G401.6 (cell line): Measurements from ENCODE around the gene CCL1.

ENCODE experiments used
- FAIRE-seq: peaks from 2 replicates; lab custom pipeline; 2012; peaks lifted over from hg19 to GRCh38; lab: Jason Lieb, UNC

Gene CCL1

GRCh38 chr17:34363183-34363661 lies at the start of gene CCL1:
CCL1 (minus strand) TSS chr17:34363233; CDS start chr17:34363161, 72 bp downstream.
- FAIRE-seq = no peak

DNA sequence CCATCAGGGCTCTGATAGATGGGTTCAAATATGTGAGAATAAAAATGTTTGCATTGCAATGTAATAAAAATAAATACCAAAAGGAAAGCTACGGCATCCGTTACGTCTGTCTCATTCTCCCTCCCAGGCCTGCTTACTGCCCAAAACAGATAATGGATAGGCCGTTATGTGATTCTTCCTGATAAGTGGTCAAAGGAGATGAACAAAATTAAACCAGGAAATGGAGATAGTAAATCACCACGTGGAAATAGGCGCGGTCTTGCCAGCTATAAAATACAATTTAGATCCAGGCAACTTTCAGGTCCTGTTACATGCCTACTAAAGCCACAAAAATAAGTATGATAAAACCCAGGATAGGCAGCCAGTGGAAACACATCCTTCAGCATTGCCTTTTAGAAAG lies 49.5 kb upstream of the CCL1 start:
- FAIRE-seq = no peak

- FAIRE-seq = no peak
Measured at GRCh38 chr17:34411646-34412421, 48.8 kb upstream of the CCL1 start.

GRCh38 chr17:34409352-34409751 lies 46.3 kb upstream of the CCL1 start:
- no peak for FAIRE-seq

DNA sequence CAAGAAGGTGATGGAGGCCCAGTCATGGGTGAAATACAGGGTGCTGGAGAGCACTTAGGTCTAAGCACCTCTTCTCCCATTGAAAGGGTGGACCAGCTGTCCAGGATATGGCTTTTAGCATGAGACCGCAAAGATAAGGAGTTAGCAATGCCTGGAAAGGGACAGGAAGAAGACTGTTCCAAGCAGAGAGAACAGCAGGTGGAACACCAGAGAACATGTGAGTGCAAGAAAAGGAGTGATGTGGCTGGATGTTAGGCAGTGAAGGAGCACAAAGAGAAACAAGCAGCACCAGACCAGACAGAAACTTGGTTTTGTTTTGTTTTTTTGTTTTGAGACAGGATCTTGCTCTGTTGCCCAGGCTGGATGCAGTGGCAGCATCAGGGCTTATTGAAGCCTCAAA lies 45.4 kb upstream of the CCL1 start:
- no peak for FAIRE-seq

DNA sequence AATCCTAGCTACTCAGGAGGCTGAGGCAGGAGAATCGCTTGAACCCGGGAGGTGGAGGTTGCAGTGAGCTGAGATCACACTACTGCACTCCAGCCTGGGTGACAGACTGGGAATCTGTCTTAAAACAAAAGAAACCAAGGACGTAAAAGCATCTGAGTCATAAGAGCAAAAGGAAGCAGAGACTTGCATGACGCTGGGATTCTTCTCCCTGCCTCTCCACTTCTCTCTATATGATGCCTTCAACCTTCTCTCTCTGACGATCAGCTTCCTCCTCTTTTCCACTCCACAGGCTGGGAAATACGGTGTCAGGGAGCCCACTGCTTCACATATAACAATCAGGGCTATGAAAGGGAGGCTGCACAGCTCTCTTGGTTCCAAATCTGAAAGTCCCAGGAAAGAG lies 43.2 kb upstream of the CCL1 start:
- no peak for FAIRE-seq

GRCh38 chr17:34403006-34403405 lies 40.0 kb upstream of the CCL1 start:
- no peak for FAIRE-seq

DNA sequence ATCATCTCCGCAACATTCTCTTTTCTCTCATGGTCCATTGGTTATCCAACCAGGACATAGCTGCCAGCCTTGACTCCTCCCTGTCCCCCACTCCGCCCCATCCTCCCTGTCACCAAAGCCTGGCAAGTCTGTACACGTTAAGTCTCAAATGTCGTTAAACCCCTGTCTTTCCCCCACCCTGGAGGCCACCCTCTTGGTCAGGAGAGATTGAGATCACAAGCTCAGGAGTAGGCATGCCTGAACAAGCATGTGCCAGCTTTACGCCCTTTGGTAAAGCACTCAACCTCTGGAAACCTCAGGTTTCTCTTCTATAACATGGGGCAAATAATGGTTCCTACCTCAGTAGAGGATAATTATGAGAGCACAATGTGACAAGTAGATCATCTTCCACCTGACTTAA lies 38.1 kb upstream of the CCL1 start:
- no peak for FAIRE-seq

GRCh38 chr17:34400301-34400931 lies 37.4 kb upstream of the CCL1 start:
- no peak for FAIRE-seq

GRCh38 chr17:34399725-34400124 lies 36.7 kb upstream of the CCL1 start:
- no peak for FAIRE-seq

DNA sequence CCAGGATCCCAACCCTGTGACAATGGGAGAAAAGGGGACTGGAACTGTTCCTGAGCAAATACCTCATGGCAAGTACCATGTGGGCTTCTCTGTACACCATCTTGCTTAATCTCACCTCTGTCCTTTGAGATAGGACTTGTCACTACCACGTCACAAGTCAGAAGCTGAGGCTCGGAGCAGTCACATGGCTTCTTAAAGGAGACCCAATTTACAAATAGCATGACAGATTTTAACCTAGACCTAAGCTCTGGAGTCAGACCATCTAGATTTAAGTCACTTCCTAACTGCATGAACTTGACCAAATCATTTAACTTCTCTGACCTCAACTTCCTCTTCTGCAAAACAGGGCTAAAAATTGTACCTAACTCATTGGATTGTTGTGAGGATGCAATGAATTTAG lies 36.0 kb upstream of the CCL1 start:
- no peak for FAIRE-seq

GRCh38 chr17:34397265-34397664 lies 34.2 kb upstream of the CCL1 start:
- FAIRE-seq = no peak

DNA sequence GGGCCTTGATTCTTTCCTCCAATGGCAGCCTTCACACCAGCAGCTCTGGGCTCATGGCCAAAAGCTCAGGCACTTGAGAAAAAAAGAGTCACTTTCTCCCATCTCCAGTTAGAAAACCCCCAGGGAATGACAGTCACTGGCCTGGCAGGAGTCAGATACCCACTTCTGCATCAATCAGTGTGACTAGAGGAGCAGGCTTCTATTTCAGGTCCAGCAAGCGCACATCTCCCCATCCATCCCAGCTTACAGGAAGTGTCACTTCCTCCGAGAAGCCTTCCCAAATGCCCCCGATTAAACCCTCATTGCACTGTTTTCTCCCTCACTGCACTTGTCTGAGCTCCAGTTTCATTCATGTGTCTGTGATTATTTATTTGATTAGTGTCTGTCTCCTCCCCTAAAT lies 30.4 kb upstream of the CCL1 start:
- no peak for FAIRE-seq

- FAIRE-seq = no peak
Measured at GRCh38 chr17:34391241-34391640, 28.2 kb upstream of the CCL1 start.

DNA sequence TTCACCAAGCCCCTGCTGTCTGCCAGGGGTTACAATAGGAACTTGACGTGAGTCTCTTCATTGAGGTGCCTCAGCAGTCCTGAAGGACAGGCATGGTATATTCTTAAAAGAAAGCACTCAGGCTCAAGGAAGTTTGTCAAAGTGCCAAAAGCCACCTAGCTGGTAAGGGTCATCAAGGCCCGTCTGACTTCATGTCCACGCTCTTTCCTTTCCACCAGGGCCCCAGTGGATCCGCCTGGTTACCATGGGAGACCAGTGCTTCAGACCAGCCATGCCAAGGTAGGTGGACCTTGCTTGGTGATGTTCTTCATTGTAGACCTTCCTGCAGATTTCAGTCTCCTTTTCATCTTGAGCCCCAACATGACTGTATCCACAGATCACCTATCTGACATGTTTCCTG lies 27.6 kb upstream of the CCL1 start:
- no peak for FAIRE-seq

GRCh38 chr17:34389126-34389750 lies 26.2 kb upstream of the CCL1 start:
- FAIRE-seq = no peak

GRCh38 chr17:34387566-34387965 lies 24.5 kb upstream of the CCL1 start:
- FAIRE-seq = no peak

DNA sequence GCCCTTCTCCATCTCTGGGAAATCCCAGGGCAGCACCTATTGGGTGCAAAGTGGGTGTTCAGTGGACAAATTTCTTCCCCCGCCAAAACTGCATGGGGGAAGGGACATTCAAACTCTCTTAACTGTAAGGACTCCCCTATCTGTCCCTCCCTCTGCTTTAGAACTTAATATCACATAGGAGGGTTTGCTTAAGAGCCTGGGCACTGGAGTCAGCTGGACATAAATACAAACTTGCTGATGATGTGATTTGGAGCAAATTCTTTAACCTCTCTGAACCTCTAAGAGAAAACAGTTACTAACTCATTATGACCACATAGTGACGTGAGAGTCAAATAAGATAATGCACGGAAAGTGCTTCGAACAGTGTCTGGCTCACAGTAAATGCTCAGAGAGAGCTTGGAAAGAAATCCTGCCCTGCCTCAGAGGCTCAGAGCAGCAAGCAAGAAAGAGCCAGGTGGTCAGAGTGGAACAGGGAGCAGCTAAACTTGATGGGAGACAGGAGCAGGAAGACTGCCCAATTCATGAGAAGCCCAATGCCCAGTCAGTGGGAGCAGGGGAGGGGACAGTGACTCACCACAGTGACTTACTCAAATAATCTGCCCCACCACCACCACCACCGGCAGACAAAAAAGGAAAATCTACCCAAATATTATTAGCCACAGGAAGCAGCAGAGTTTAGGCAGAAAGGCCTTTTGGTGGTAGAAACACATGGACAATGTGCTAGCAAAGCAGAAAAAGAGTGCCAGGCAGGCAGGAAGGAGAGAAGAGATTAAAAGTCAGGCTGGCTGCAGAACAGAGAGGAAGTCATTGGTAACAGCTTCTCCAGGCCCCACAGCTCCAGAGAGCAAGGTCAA lies 23.9 kb upstream of the CCL1 start:
- FAIRE-seq = no peak

- FAIRE-seq = no peak
Measured at GRCh38 chr17:34386343-34386696, 23.3 kb upstream of the CCL1 start.

DNA sequence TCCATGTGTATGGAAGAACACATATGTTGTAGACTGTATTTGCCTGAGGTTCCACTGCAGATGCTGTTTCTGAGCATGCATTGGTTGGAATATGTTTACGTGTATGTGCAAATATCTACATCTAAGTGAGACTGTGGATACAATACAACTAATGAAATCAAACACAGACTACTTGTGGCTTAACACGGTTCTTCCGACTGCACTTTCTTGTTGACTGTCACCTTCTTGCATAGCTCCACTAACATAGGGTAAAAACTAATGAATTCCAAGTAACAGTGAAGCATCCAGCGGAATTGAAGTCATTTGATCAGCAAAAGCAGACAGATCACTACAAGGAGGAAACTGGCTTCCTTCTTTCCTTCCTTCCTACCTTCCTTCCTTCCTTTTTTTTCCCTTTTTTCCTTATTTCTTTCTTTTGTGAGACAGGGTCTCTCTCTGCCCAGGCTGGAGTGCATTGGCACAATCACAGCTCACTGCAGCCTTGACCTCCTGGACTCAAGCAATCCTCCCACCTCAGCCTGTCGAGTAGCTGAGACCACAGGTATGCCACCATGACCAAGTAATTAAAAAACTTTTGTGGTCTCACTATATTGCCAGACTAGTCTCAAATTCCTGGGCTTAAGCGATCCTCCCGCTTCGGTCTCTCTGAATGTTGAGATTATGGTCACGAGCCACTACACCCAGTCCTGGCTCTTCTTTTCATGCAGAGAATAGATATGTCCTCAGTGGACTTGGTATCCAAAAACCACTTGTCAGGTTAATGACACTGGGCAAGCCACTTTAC lies 22.0 kb upstream of the CCL1 start:
- FAIRE-seq = no peak

DNA sequence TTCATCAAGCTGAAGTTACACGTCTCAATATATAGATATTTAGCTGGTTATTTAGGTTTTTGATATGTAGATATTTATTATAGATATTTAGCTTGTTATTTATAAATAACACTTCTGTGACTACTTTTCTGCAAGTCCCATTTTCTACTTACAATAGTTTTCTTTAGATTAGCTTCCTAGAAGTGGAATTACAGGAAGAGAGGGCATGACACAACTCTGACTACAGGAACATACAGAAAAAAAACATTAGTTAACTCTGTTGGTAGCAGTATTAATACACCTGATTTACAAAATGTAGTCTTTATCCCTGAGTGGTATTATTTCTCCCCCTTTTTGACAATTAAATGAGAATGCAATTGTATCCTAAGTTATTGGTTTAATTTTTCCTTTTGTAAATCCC lies 21.2 kb upstream of the CCL1 start:
- FAIRE-seq = no peak

- no peak for FAIRE-seq
Measured at GRCh38 chr17:34383216-34383615, 20.2 kb upstream of the CCL1 start.
